ENCODE data around the gene VDR.

The VDR gene

GRCh38 chr12:47904713-47905709, at the start of gene VDR:
Gene VDR, minus strand, starts transcription at chr12:47904994. Its CDS starts 25,881 bp downstream, at chr12:47879113.
- DNase-seq (ENCODE audit: low read depth), result peak; percentile 55

- no peak for DNase-seq (ENCODE audit: low read depth)
Measured at GRCh38 chr12:47954058-47954457, 49.3 kb upstream of the VDR start.

- no peak for DNase-seq (ENCODE audit: low read depth)
Measured at GRCh38 chr12:47950856-47951468, 46.2 kb upstream of the VDR start.

DNA sequence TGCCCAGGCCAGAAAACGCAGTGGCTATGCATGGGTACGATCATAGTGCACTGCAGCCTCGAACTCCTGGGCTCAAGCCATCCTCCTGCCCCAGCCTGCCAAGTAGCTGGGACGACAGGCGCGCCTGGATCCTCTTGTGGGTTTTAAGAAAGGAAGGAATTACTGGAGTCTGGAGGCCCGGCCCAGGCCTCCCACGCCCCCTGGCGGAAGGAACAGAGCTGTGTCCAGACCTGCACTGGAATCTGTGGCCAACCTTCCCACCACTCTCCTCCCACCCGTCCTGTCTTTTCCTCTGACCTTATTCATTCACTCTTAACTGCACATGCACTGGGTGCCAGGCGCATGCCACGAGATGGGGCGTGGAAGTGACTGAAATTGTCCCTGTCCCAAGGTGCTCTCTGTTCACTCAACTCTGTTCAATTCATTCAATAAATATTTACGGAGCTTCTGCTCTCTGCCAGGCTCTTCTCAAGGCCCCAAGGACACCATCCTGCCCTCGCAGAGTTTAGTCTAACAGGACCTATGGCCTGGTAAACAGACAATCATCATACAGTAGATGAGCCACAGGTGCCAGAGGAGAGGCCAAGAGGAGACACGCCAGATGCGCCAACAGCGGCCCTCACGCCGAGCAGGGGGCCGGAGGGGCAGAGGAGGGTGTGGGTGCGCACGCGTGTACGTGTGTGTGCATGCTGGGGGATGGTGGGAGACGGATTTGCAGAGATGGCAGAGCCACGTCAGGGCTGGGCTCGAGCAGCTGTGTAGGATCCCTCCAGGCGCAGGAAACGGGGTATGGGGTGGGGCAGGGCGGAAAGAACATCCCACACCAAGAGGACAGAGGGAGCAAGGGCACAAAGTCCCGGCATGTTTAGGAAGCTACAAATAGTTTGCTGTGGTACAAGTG, 44.9 kb upstream of the VDR start:
- DNase-seq (ENCODE audit: low read depth), result peak; percentile 46

DNA sequence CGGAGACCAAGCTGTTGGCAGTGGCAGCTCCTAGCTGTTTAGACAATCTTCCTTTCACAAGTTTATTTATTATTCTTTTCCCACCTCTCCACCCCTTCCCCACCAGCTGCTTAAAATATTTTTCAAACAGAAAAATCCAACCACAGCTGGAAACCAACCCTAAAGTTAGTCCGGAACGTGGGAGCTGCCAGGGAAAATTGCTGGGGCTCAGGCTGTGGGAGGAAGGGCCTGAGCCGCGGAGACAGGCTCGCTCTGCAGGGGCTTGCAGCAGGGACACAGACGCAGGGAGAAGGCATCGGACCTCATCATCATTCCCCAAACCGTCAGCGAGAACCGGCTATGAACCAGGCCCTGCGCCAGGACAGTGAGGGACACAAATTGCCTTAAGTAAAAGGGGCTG, 42.5 kb upstream of the VDR start:
- no peak for DNase-seq (ENCODE audit: low read depth)

- DNase-seq (ENCODE audit: low read depth), result no peak
Measured at GRCh38 chr12:47946413-47947323, 41.9 kb upstream of the VDR start.

DNA sequence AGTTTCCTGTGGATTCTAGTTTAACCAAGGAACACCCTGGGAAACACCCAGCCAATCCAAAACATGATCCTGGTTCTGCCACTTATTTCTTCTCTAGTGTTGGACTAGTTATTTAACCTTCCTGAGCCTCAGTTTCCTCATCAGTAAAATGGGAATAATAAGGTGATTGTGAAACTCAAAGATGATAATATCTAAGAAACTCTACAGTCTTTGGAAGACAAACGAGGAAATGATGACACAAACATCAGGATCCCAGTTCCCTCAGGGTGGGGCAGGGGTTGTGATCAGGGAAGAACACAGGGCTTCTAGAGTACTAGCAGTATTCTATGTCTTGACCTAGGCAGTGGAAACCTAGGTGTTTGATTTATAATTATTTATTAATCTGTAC, 40.5 kb upstream of the VDR start:
- no peak for DNase-seq (ENCODE audit: low read depth)

- no peak for DNase-seq (ENCODE audit: low read depth)
Measured at GRCh38 chr12:47944685-47945340, 40.0 kb upstream of the VDR start.

DNA sequence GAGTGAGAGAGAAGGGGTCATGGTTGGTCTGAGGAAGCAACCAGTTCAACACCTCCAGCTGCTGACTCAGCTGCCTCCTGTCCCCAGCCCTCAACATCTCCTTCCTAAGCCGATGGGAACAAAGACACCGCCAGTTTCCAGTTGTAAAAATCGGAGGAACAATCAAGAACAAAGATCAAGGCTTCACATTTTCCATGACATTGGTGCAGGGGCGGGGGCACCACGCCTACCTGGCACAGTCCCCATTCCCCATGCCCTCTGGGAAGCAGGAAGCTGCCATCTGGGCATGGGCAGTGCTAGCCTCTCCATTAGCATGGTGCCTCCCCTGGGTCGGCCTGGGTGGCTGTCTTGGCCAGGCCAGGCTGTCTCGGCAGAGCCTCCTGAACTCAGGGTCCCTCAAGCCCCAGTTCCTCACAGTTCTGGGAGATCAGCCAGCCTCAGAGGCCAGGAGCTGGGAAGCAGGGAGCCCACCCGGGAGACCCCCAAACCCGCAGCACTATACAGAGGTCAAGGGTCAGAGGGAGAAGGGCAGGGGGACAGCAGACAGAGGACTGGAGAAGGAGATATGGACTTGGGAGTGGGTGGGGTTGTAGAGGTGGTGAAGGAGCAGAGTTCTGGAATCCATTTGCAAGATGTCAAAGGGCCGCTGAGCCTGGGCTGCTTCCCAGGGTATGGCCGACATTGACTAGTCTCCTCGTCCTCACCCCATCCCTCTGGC, 39.0 kb upstream of the VDR start:
- no peak for DNase-seq (ENCODE audit: low read depth)

DNA sequence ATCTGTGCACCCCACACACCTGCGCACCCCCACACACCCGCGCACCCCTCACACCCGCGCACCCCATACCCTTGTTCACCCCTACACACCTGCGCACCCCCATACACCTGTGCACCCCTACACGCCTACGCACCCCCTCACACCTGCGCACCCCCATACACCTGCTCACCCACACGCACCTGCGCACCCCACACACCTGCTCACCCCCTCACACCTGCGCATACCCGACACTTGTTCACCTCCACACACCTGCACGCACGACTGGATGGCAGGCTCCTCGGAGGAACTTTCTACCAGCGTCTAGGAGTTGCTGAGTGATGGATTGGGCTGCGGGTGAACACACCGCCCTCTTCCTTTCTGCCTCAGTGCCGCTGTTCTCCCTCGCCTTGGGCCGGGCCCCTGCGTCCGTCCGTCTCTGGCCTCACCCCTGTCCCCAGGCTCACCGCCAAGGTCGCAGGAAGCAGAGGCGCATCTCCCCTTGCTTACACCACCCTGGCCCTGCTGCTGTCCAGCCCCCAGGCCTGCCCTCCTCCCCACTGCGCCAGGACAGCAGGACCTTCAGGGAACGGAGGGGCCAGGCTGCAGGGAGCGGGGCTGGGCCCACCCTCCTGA, 37.9 kb upstream of the VDR start:
- DNase-seq (ENCODE audit: low read depth), result no peak

- DNase-seq (ENCODE audit: low read depth), result peak; percentile 49
Measured at GRCh38 chr12:47941871-47942613, 37.2 kb upstream of the VDR start.

- no peak for DNase-seq (ENCODE audit: low read depth)
Measured at GRCh38 chr12:47941475-47941780, 36.6 kb upstream of the VDR start.

DNA sequence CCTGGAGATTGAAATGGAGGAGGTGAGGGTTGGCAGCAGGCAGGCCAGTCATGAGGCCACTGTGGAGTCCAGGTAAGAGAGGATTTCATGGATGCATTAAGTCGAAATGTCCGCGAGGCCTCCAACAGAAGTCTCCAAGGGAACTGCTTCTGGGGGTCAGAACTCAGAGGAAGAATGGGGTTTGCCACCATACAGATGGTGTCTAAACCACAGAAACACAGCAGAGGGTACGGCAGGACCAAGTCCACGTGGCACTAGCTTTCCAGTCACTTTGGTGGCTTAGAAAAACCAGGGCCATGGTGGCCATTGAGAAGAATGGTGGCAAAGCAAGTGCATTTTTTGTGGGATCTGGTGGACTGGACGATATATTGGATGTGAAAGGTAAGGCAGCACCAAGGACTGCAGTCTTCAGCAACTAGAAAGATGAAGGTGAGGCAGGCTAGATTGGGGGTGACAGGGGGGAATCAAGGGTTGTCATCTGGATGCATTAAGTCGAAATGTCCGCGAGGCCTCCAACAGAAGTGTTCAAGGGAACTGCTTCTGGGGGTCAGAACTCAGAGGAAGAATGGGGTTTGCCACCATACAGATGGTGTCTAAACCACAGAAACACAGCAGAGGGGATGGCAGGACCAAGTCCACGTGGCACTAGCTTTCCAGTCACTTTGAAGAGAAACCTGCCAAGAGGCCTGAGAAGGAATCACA, 36.1 kb upstream of the VDR start:
- no peak for DNase-seq (ENCODE audit: low read depth)

DNA sequence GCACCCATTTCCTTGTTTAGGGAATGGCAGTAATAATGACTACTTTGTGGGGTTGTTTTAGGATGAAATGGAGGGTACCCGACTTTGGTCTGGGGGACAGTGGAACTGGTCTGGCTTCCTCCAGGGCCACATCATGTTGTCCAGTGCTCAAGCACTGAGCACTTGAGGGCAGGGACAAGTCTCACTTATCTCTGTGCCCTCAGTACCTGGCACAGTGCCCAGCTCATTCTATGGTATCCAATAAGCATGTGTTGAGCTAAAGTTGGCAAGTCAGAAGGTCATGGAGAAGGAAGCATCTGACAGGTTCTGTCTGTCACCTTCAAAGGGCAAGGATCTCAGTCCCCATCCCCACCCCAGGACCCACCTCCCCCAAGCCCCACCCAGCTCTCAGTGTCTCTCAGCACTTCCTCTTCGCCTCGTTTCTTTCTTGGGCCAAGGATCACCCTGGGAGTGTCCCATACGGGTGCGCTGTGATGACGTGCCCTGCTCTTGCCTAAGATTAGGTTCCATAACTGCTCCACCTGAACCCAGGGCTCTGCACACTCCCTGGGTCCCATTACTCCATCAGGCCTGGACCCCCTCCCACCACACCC, 34.3 kb upstream of the VDR start:
- no peak for DNase-seq (ENCODE audit: low read depth)

DNA sequence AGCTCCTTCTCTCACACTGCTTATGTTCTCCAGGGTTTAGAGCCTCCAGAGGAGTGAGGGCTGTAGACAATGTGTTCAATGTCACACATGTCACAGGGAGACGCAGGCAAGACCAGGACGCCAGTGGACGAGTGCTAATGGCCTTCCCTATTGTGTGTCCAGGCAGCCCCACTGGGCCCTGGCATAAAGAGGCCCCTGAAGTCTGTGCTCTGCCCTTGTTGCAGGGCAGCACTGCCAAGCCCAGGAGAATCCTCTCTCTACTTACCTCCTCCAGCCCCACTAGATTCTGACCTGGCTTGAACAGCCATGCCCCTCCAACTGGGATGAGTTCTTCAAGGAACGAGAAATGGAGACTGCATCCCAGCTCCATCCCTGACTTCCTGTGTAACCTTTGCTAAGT, 33.8 kb upstream of the VDR start:
- no peak for DNase-seq (ENCODE audit: low read depth)

GRCh38 chr12:47938093-47938492, 33.3 kb upstream of the VDR start:
- DNase-seq (ENCODE audit: low read depth), result no peak

DNA sequence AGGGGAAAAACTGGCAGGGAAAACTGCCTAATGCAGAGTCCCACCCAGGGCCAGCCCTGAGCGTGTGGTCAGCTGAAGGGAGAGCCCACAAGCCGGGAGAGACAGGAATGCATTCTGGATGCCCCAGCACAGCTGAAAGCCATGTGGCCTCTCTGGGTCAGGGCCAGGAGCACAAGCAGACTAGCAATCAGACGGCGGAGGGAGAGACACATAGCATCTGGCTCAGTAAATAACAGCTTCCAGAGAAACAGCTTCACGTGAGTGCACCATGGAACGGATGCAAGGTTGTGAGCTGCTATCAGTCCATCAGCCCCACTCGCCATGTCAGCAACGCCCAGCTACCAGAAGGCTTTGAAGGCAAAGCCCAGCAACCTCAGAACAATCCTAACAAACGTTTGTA, 30.4 kb upstream of the VDR start:
- DNase-seq (ENCODE audit: low read depth), result no peak

GRCh38 chr12:47931187-47931586, 26.4 kb upstream of the VDR start:
- no peak for DNase-seq (ENCODE audit: low read depth)
